HEK293T (cell line): Measurements from ENCODE around the gene PCYT2.

Experiments
- BHLHE40 ChIP-seq: fragments of 450-650 bp; IDR thresholded peaks from 2 replicates; pipeline ENCODE4 v1.6.1; 2016; ENCODE audit warnings: mild to moderate bottlenecking, moderate library complexity, borderline replicate concordance
- CTBP1 ChIP-seq: fragments of 450-650 bp; IDR thresholded peaks from 2 replicates; pipeline ENCODE4 v1.6.1; 2016; ENCODE audit warnings: borderline replicate concordance
- ELF4 ChIP-seq: fragments of 450-650 bp; IDR thresholded peaks from 2 replicates; pipeline ENCODE4 v1.6.1; 2017; ENCODE audit warnings: antibody characterized with exemption
- FOXM1 ChIP-seq: fragments of 450-650 bp; IDR thresholded peaks from 2 replicates; pipeline ENCODE4 v1.6.1; 2017; ENCODE audit warnings: mild to moderate bottlenecking, borderline replicate concordance
- LEF1 ChIP-seq: fragments of 450-650 bp; IDR thresholded peaks from 2 replicates; pipeline ENCODE4 v1.6.1; 2017; ENCODE audit warnings: mild to moderate bottlenecking, borderline replicate concordance
- NFRKB ChIP-seq: fragments of 450-650 bp; IDR thresholded peaks from 2 replicates; pipeline ENCODE4 v1.6.1; 2016; ENCODE audit warnings: mild to moderate bottlenecking, moderate library complexity
- SP1 ChIP-seq: fragments of 450-650 bp; IDR thresholded peaks from 2 replicates; pipeline ENCODE4 v1.6.1; 2017
- TARDBP ChIP-seq: fragments of 450-650 bp; IDR thresholded peaks from 2 replicates; pipeline ENCODE4 v1.6.1; 2016
- TF ChIP-seq, protein P1 (sequence below): fragments of 450-650 bp; IDR thresholded peaks from 2 replicates; pipeline ENCODE4 v1.6.1; 2016

DNA sequence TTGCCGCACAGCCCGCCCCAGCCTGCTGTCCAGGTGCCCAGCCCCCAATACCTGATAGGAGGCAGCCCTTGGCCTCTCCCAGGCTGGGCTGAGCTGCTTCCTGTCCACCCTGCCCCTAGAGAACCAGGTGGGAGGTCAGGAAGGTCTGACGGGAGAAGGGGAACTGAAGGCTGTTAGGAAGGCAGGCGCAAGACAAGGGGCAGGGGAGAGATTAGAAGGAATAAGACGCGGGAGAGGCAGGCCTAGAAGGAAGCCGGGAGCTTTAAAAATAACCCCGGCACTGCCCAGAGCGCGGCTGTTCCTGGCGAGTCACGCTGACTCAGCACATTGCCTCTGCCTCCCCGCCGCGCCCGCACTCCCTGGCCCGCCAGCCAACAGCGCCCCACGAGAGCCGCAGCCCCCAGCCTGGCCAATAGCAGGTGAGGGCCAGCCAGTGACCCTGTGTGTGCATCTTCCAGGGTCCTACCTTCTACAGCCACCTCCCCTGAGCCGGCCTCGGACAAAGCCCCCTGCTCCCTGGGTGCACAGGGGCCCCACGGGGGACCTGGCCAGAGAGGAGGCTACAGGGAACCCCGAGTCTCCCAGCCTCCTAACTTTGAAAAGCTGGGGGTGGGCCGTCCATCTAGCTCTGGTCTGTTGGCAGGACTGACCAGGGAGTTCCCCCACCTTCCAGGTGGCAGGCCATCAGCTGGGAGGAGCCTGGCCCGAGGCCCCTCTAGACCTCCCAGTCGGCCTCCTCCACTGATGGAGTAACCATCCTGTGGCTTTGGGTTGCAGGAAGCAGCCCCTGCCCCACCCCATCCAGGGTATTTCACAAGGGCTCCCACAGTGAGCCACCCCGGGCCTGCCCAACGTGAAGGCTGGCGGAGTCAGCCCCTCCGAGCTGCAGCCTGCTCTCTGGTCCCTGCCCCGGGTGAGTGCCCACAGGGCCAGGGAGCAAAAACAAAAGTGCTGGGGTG is 12.4 kb upstream of the PCYT2 start:
- TF ChIP-seq ELF4 (no peak), SP1 (no peak), BHLHE40 (no peak), NFRKB (no peak), LEF1 (no peak), CTBP1 (no peak), TARDBP (no peak), FOXM1 (no peak)
- TF ChIP-seq, protein P1, sequence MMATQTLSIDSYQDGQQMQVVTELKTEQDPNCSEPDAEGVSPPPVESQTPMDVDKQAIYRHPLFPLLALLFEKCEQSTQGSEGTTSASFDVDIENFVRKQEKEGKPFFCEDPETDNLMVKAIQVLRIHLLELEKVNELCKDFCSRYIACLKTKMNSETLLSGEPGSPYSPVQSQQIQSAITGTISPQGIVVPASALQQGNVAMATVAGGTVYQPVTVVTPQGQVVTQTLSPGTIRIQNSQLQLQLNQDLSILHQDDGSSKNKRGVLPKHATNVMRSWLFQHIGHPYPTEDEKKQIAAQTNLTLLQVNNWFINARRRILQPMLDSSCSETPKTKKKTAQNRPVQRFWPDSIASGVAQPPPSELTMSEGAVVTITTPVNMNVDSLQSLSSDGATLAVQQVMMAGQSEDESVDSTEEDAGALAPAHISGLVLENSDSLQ, result no peak
